HepG2 (cell line): Measurements from ENCODE around the gene DLG5. TPM values are rescaled to one million over a fixed set of nuclear protein-coding genes. Genes with fewer than 3 reads are reported as not detected.
A peak's percentile ranks its signal among the peaks of the same experiment; 100 is the strongest.

ENCODE experiments used
- ATF1 ChIP-seq: IDR thresholded peaks from 2 replicates; pipeline ENCODE4 v1.6.1; 2016; ENCODE audit warnings: mild to moderate bottlenecking, control low read depth
- ATF5 ChIP-seq: sonication (generic); formaldehyde crosslinking; IDR thresholded peaks from 2 replicates; pipeline ENCODE4 v1.4.0; 2020; ENCODE audit warnings: mild to moderate bottlenecking, low read depth, missing genetic modification reagents
- FIP1L1 ChIP-seq: fragments of 200-400 bp; formaldehyde crosslinking; IDR thresholded peaks from 2 replicates; pipeline ENCODE4 v1.6.1; 2018; ENCODE audit warnings: low read depth, mild to moderate bottlenecking, low read length, moderate library complexity, borderline replicate concordance; ENCODE audit not compliant: insufficient read depth
- GZF1 ChIP-seq: sonication (generic); formaldehyde crosslinking; IDR thresholded peaks from 2 replicates; pipeline ENCODE4 v1.5.1; 2020; ENCODE audit warnings: mild to moderate bottlenecking, missing genetic modification reagents
- HBP1 ChIP-seq: IDR thresholded peaks from 2 replicates; pipeline ENCODE4 v1.6.1; 2016; ENCODE audit warnings: low read depth, control low read depth
- HNF4G ChIP-seq, 2 experiments: sonication (generic) in 1 of 2; formaldehyde crosslinking in 1 of 2; IDR thresholded peaks; 2 replicates each; pipeline versions ENCODE4 v1.4.0 to v1.6.1; 2011 to 2020; ENCODE audit warnings: borderline replicate concordance in 2 of 2, low read depth in 2 of 2, mild to moderate bottlenecking in 2 of 2, low read length in 1 of 2, missing genetic modification reagents in 1 of 2, moderate library complexity in 1 of 2
- ISX ChIP-seq: sonication (generic); formaldehyde crosslinking; conservative IDR thresholded peaks from 2 replicates; pipeline ENCODE4 v1.5.0; 2020; ENCODE audit warnings: missing genetic modification reagents
- KDM5B ChIP-seq: sonication (generic); formaldehyde crosslinking; IDR thresholded peaks from 2 replicates; pipeline ENCODE4 v1.4.0; 2020; ENCODE audit warnings: missing genetic modification reagents, mild to moderate bottlenecking, borderline replicate concordance
- MED1 ChIP-seq: sonication (generic); formaldehyde crosslinking; IDR thresholded peaks from 2 replicates; pipeline ENCODE4 v1.4.0; 2020; ENCODE audit warnings: missing genetic modification reagents
- NFYB ChIP-seq: sonication (generic); formaldehyde crosslinking; IDR thresholded peaks from 2 replicates; pipeline ENCODE4 v1.4.0; 2020; ENCODE audit warnings: missing genetic modification reagents
- NR2F6 ChIP-seq, 2 experiments: IDR thresholded peaks; 2 replicates each; pipeline ENCODE4 v1.6.1; 2016; ENCODE audit warnings: antibody characterized with exemption in 1 of 2, mild to moderate bottlenecking in 1 of 2
- PCBP2 ChIP-seq: fragments of 200-400 bp; formaldehyde crosslinking; optimal IDR thresholded peaks from 2 replicates; pipeline ENCODE3; 2018; ENCODE audit warnings: low read length, low read depth; ENCODE audit not compliant: poor library complexity, severe bottlenecking
- RCOR2 ChIP-seq: IDR thresholded peaks from 2 replicates; pipeline ENCODE4 v1.6.1; 2016; ENCODE audit warnings: missing biosample characterization, missing genetic modification reagents
- RFX1 ChIP-seq: fragments of 450-650 bp; IDR thresholded peaks from 2 replicates; pipeline ENCODE4 v1.6.1; 2017
- RXRB ChIP-seq: IDR thresholded peaks from 2 replicates; pipeline ENCODE4 v1.6.1; 2016; ENCODE audit warnings: borderline replicate concordance, missing genetic modification reagents, missing compliant biosample characterization
- SETDB1 ChIP-seq: sonication (generic); formaldehyde crosslinking; IDR thresholded peaks from 2 replicates; pipeline ENCODE4 v1.5.1; 2020; ENCODE audit warnings: missing genetic modification reagents, mild to moderate bottlenecking, borderline replicate concordance
- SP2 ChIP-seq: sonication (generic); formaldehyde crosslinking; IDR thresholded peaks from 2 replicates; pipeline ENCODE4 v1.5.1; 2020; ENCODE audit warnings: mild to moderate bottlenecking, missing genetic modification reagents
- SYNCRIP ChIP-seq: fragments of 200-400 bp; formaldehyde crosslinking; IDR thresholded peaks from 2 replicates; pipeline ENCODE4 v1.6.1; 2018; ENCODE audit warnings: mild to moderate bottlenecking, low read depth, low read length; ENCODE audit not compliant: insufficient read depth
- TCF7L2 ChIP-seq: IDR thresholded peaks from 2 replicates; pipeline ENCODE4 v1.6.1; 2011; ENCODE audit warnings: mild to moderate bottlenecking, low read depth, low read length, moderate library complexity
- ZEB1 ChIP-seq: IDR thresholded peaks from 2 replicates; pipeline ENCODE4 v1.6.1; 2012; ENCODE audit warnings: mild to moderate bottlenecking, low read depth, inconsistent platforms; ENCODE audit not compliant: insufficient replicate concordance
- ZMAT3 ChIP-seq: sonication (generic); formaldehyde crosslinking; conservative IDR thresholded peaks from 2 replicates; pipeline ENCODE4 v1.7.0; 2021; ENCODE audit warnings: missing genetic modification reagents
- ZNF136 ChIP-seq: sonication (generic); formaldehyde crosslinking; IDR thresholded peaks from 2 replicates; pipeline ENCODE4 v1.8.1; 2022; ENCODE audit warnings: low read depth, mild to moderate bottlenecking, moderate library complexity, missing genetic modification reagents
- ZNF33A ChIP-seq: sonication (generic); formaldehyde crosslinking; IDR thresholded peaks from 2 replicates; pipeline ENCODE4 v1.5.1; 2020; ENCODE audit warnings: missing genetic modification reagents, mild to moderate bottlenecking, moderate library complexity, borderline replicate concordance
- ZNF430 ChIP-seq: sonication (generic); formaldehyde crosslinking; IDR thresholded peaks from 2 replicates; pipeline ENCODE4 v1.9.0; 2021; ENCODE audit warnings: mild to moderate bottlenecking, missing genetic modification reagents
- ZNF503 ChIP-seq: sonication (generic); formaldehyde crosslinking; IDR thresholded peaks from 2 replicates; pipeline ENCODE4 v1.4.0; 2020; ENCODE audit warnings: missing genetic modification reagents
- ZNF549 ChIP-seq: sonication (generic); formaldehyde crosslinking; IDR thresholded peaks from 2 replicates; pipeline ENCODE4 v1.5.0; 2020; ENCODE audit warnings: missing genetic modification reagents
- ZNF570 ChIP-seq: sonication (generic); formaldehyde crosslinking; IDR thresholded peaks from 2 replicates; pipeline ENCODE4 v1.4.0; 2020; ENCODE audit warnings: mild to moderate bottlenecking, missing genetic modification reagents, borderline replicate concordance
- polyA plus RNA-seq, 8 experiments: library from polyadenylated mRNA; depleted of rRNA in 3 of 8; stranded (reverse) in 7 of 8; unstranded in 1 of 8; fragments of >200 nt; fragmentation: Illumina TruSeq in 4 of 8; extraction: Trizol in 4 of 8; gene quantifications; 2 replicates each; pipeline versions ENCODE4 v1.2.1 to v1.2.3, GENCODE V29; 2011 to 2016; ENCODE audit warnings: low read depth in 4 of 8, missing spikeins in 1 of 8, mixed read lengths in 1 of 8; ENCODE audit not compliant: insufficient read depth in 1 of 8
- total RNA-seq, 5 experiments: library from RNA; depleted of rRNA; stranded (reverse); fragments of >200 nt; fragmentation: Illumina TruSeq; extraction: Trizol; gene quantifications; 2 replicates each; pipeline ENCODE4 v1.2.3, GENCODE V29; 2016; ENCODE audit warnings: low read depth in 1 of 5

DLG5 gene
- total and polyA plus RNA-seq, 2 of the 13 experiments (the other 11 are each of a cell fraction or from before 2014, with no cell fraction given) = 15.5 to 18.2 TPM

GRCh38 chr10:77975086-77975666 lies 48.6 kb upstream of the DLG5 start (continued):
- no peak for TF ChIP-seq ZNF430 (CRISPR knock-in tag)
- no peak for TF ChIP-seq SP2
- TF ChIP-seq PCBP2 = no peak
- TF ChIP-seq ZNF33A (CRISPR knock-in tag) = no peak
- no peak for TF ChIP-seq GZF1 (CRISPR knock-in tag)
- TF ChIP-seq ZNF549 (CRISPR knock-in tag) = no peak
- 0 out of 2 replicates have a peak, but pooled peaks have one; percentile 26 for TF ChIP-seq MED1 (CRISPR knock-in tag)
- TF ChIP-seq NR2F6 (IDR thresholded peaks at IDR 0.05) = no peak
- TF ChIP-seq NR2F6 (CRISPR knock-in tag; IDR thresholded peaks at IDR 0.05) = 0 out of 2 replicates have a peak, but pooled peaks have one; percentile 11
- no peak for TF ChIP-seq ZMAT3 (CRISPR knock-in tag)
- TF ChIP-seq RCOR2 (CRISPR knock-in tag) = 0 out of 2 replicates have a peak, but pooled peaks have one; percentile 66
- no peak for TF ChIP-seq RFX1
- TF ChIP-seq RXRB (CRISPR knock-in tag) = no peak
- TF ChIP-seq SETDB1 (CRISPR knock-in tag) = no peak
- TF ChIP-seq SYNCRIP = no peak
- TF ChIP-seq NFYB = no peak
- no peak for TF ChIP-seq ISX (CRISPR knock-in tag)
- no peak for TF ChIP-seq ZNF136 (CRISPR knock-in tag)
- no peak for TF ChIP-seq TCF7L2
- TF ChIP-seq ATF5 (CRISPR knock-in tag) = no peak
- no peak for TF ChIP-seq HBP1 (CRISPR knock-in tag)
- no peak for TF ChIP-seq ATF1 (CRISPR knock-in tag)
- no peak for TF ChIP-seq ZNF503 (CRISPR knock-in tag)
- no peak for TF ChIP-seq KDM5B
- no peak for TF ChIP-seq ZEB1
- TF ChIP-seq FIP1L1 = no peak
- no peak for TF ChIP-seq ZNF570 (CRISPR knock-in tag)
- TF ChIP-seq HNF4G (IDR thresholded peaks at IDR 0.05; ENCODE audit: borderline replicate concordance, low read depth, low read length) = peak; percentile 33; the same call in 1 of the 2 replicates
- no peak for TF ChIP-seq HNF4G (CRISPR knock-in tag; IDR thresholded peaks at IDR 0.05; ENCODE audit: borderline replicate concordance, low read depth)
